ENCODE results near the gene TTN. TPM values are rescaled to one million over a fixed set of nuclear protein-coding genes. Genes with fewer than 3 reads are reported as not detected.

TTN gene
- total and polyA plus RNA-seq, 4 donors = 0.01 to 3.0 (median 0.80) TPM

DNA sequence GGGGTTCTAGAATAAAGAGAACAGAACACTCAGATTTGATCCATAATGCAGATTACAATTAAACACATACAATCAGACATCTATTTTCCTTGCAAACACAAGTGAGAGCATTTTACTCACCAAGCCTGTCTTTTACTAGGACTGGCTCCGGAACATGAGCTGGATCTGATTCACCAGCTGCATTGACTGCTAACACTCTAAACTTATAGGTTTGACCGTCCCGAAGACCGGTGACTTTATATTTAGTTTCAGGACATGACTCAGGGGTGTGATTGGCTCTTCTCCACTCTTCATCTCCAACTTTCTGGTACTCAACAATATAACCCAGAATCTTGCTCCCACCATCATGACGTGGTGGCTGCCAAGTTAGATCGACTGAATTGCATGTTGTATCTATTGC is 214.6 kb downstream of the TTN start:
- WGBS = 97% methylated on average over 6 of the region's 6 CpGs

GRCh38 chr2:178589335-178589734 is 217.9 kb downstream of the TTN start:
- DNase-seq (ENCODE audit: low spot score) = no peak
- peaks cover 0 to 8% (median 0%) of the 10 kb centered on the region in 4 donors for H3K36me3 ChIP-seq (ENCODE audit: control insufficient read depth in 4 of 4, insufficient read depth in 3 of 4, low read depth in 1 of 4, low read length in 3 of 4)
- no peaks in the 10 kb centered on the region for H3K9me3 ChIP-seq (ENCODE audit: control insufficient read depth in 4 of 4, low read length in 3 of 4)
- H3K9ac ChIP-seq (ENCODE audit: low read depth in 1 of 2, low read length in 2 of 2) = no peak overlapping the region
- TF ChIP-seq FOXA1 (IDR thresholded peaks at IDR 0.05) (no peak), EGR1 (IDR thresholded peaks at IDR 0.05; ENCODE audit: low read depth in 2 of 2) (no peak), NR2F2 (IDR thresholded peaks at IDR 0.05) (no peak), FOXA2 (IDR thresholded peaks at IDR 0.05) (no peak), HNF4G (IDR thresholded peaks at IDR 0.05) (no peak), GABPA (IDR thresholded peaks at IDR 0.05 in 1 of 2, conservative IDR thresholded peaks at IDR 0.05 in 1 of 2) (no peak), ATF3 (IDR thresholded peaks at IDR 0.05) (no peak), RXRA (IDR thresholded peaks at IDR 0.05) (no peak), RAD21 (IDR thresholded peaks at IDR 0.05) (no peak), TAF1 (conservative IDR thresholded peaks at IDR 0.05) (no peak), HNF4A (conservative IDR thresholded peaks at IDR 0.05) (no peak), JUND (IDR thresholded peaks at IDR 0.05) (no peak), SP1 (IDR thresholded peaks at IDR 0.05) (no peak), YY1 (IDR thresholded peaks at IDR 0.05) (no peak)
- TF ChIP-seq, protein P1, sequence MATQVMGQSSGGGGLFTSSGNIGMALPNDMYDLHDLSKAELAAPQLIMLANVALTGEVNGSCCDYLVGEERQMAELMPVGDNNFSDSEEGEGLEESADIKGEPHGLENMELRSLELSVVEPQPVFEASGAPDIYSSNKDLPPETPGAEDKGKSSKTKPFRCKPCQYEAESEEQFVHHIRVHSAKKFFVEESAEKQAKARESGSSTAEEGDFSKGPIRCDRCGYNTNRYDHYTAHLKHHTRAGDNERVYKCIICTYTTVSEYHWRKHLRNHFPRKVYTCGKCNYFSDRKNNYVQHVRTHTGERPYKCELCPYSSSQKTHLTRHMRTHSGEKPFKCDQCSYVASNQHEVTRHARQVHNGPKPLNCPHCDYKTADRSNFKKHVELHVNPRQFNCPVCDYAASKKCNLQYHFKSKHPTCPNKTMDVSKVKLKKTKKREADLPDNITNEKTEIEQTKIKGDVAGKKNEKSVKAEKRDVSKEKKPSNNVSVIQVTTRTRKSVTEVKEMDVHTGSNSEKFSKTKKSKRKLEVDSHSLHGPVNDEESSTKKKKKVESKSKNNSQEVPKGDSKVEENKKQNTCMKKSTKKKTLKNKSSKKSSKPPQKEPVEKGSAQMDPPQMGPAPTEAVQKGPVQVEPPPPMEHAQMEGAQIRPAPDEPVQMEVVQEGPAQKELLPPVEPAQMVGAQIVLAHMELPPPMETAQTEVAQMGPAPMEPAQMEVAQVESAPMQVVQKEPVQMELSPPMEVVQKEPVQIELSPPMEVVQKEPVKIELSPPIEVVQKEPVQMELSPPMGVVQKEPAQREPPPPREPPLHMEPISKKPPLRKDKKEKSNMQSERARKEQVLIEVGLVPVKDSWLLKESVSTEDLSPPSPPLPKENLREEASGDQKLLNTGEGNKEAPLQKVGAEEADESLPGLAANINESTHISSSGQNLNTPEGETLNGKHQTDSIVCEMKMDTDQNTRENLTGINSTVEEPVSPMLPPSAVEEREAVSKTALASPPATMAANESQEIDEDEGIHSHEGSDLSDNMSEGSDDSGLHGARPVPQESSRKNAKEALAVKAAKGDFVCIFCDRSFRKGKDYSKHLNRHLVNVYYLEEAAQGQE (IDR thresholded peaks at IDR 0.05) = no peak
- TF ChIP-seq, protein P2, sequence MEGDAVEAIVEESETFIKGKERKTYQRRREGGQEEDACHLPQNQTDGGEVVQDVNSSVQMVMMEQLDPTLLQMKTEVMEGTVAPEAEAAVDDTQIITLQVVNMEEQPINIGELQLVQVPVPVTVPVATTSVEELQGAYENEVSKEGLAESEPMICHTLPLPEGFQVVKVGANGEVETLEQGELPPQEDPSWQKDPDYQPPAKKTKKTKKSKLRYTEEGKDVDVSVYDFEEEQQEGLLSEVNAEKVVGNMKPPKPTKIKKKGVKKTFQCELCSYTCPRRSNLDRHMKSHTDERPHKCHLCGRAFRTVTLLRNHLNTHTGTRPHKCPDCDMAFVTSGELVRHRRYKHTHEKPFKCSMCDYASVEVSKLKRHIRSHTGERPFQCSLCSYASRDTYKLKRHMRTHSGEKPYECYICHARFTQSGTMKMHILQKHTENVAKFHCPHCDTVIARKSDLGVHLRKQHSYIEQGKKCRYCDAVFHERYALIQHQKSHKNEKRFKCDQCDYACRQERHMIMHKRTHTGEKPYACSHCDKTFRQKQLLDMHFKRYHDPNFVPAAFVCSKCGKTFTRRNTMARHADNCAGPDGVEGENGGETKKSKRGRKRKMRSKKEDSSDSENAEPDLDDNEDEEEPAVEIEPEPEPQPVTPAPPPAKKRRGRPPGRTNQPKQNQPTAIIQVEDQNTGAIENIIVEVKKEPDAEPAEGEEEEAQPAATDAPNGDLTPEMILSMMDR (IDR thresholded peaks at IDR 0.05; ENCODE audit: low read depth, low read length, missing input control) = no peak
- TF ChIP-seq, protein P3, sequence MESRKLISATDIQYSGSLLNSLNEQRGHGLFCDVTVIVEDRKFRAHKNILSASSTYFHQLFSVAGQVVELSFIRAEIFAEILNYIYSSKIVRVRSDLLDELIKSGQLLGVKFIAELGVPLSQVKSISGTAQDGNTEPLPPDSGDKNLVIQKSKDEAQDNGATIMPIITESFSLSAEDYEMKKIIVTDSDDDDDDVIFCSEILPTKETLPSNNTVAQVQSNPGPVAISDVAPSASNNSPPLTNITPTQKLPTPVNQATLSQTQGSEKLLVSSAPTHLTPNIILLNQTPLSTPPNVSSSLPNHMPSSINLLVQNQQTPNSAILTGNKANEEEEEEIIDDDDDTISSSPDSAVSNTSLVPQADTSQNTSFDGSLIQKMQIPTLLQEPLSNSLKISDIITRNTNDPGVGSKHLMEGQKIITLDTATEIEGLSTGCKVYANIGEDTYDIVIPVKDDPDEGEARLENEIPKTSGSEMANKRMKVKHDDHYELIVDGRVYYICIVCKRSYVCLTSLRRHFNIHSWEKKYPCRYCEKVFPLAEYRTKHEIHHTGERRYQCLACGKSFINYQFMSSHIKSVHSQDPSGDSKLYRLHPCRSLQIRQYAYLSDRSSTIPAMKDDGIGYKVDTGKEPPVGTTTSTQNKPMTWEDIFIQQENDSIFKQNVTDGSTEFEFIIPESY (IDR thresholded peaks at IDR 0.05) = no peak
- TF ChIP-seq, protein P4, sequence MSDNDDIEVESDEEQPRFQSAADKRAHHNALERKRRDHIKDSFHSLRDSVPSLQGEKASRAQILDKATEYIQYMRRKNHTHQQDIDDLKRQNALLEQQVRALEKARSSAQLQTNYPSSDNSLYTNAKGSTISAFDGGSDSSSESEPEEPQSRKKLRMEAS (IDR thresholded peaks at IDR 0.05) = no peak
- no peaks in the 10 kb centered on the region for H3K27me3 ChIP-seq (ENCODE audit: control insufficient read depth in 4 of 4, insufficient read depth in 4 of 4, low read length in 3 of 4)
- no peak overlapping the region for H3K27ac ChIP-seq (ENCODE audit: low read depth in 1 of 2, low read length in 2 of 2)
- 92% methylated on average over 2 of the region's 2 CpGs for WGBS
- no peaks in the 10 kb centered on the region for H3K4me1 ChIP-seq (ENCODE audit: control insufficient read depth in 4 of 4, insufficient read depth in 4 of 4, low read length in 3 of 4)
- H3K4me3 ChIP-seq (ENCODE audit: low read depth in 1 of 3, low read length in 3 of 3) = no peak overlapping the region

More for the DNA sequence above, 214.6 kb downstream of the TTN start:
- no peak overlapping the region for H3K4me3 ChIP-seq (ENCODE audit: low read depth in 1 of 3, low read length in 3 of 3)
- peaks cover 0 to 8% (median under 1%) of the 10 kb centered on the region in 4 donors for H3K36me3 ChIP-seq (ENCODE audit: control insufficient read depth in 4 of 4, insufficient read depth in 3 of 4, low read depth in 1 of 4, low read length in 3 of 4)
- H3K27me3 ChIP-seq (ENCODE audit: control insufficient read depth in 4 of 4, insufficient read depth in 4 of 4, low read length in 3 of 4) = no peaks in the 10 kb centered on the region
- no peak overlapping the region for H3K27ac ChIP-seq (ENCODE audit: low read depth in 1 of 2, low read length in 2 of 2)
- H3K4me1 ChIP-seq (ENCODE audit: control insufficient read depth in 4 of 4, insufficient read depth in 4 of 4, low read length in 3 of 4) = no peaks in the 10 kb centered on the region
- no peak overlapping the region for H3K9ac ChIP-seq (ENCODE audit: low read depth in 1 of 2, low read length in 2 of 2)
- H3K9me3 ChIP-seq (ENCODE audit: control insufficient read depth in 4 of 4, low read length in 3 of 4) = no peaks in the 10 kb centered on the region
- DNase-seq (ENCODE audit: low spot score) = no peak
- TF ChIP-seq SP1 (IDR thresholded peaks at IDR 0.05) = no peak
- no peak for TF ChIP-seq YY1 (IDR thresholded peaks at IDR 0.05)
- TF ChIP-seq ATF3 (IDR thresholded peaks at IDR 0.05) = no peak

All from liver (tissue), 9 donors.